ENCODE data around the gene LRP1B.

The LRP1B gene

GRCh38 chr2:140862181-140862580 lies 1268.6 kb downstream of the LRP1B start:
- Histone ChIP-seq H4K20me1 (ENCODE audit: insufficient read depth, low read length, poor library complexity, severe bottlenecking) (no peaks in the 10 kb centered on the region), H3K4me2 (ENCODE audit: low read depth, low read length, poor library complexity, severe bottlenecking) (no peak overlapping the region), H3K27me3 (ENCODE audit: insufficient read depth, low read length, poor library complexity, severe bottlenecking) (no peaks in the 10 kb centered on the region), H3K4me3 (ENCODE audit: low read length, poor library complexity, severe bottlenecking) (no peak overlapping the region), H3K4me1 (ENCODE audit: insufficient read depth, low read length, poor library complexity, severe bottlenecking) (no peaks in the 10 kb centered on the region), H3K9me3 (ENCODE audit: insufficient read depth, low read depth, low read length) (no peaks in the 10 kb centered on the region), H3F3A (ENCODE audit: low read depth) (no peaks in the 10 kb centered on the region), H3K79me2 (ENCODE audit: insufficient read depth, low read length) (no peaks in the 10 kb centered on the region), H3K9ac (ENCODE audit: low read depth, low read length, poor library complexity, severe bottlenecking) (no peak overlapping the region), H3K9me2 (replicated peaks; ENCODE audit: low read depth, low read length) (no peaks in the 10 kb centered on the region), H2AFZ (ENCODE audit: low read length) (no peak overlapping the region), H3K36me3 (ENCODE audit: insufficient read depth, low read length) (no peaks in the 10 kb centered on the region)
- TF ChIP-seq EZH2phosphoT487 (IDR thresholded peaks at IDR 0.05; ENCODE audit: borderline replicate concordance) (no peak), CTCF (conservative IDR thresholded peaks at IDR 0.05; ENCODE audit: low read length) (no peak)

- Histone ChIP-seq H3F3A (ENCODE audit: low read depth) (no peaks in the 10 kb centered on the region), H3K4me1 (ENCODE audit: insufficient read depth, low read length, poor library complexity, severe bottlenecking) (no peaks in the 10 kb centered on the region), H3K9me3 (ENCODE audit: insufficient read depth, low read depth, low read length) (no peaks in the 10 kb centered on the region), H3K9me2 (replicated peaks; ENCODE audit: low read depth, low read length) (no peaks in the 10 kb centered on the region), H3K4me3 (ENCODE audit: low read length, poor library complexity, severe bottlenecking) (no peak overlapping the region), H3K27me3 (ENCODE audit: insufficient read depth, low read length, poor library complexity, severe bottlenecking) (no peaks in the 10 kb centered on the region), H3K9ac (ENCODE audit: low read depth, low read length, poor library complexity, severe bottlenecking) (no peak overlapping the region), H2AFZ (ENCODE audit: low read length) (no peak overlapping the region), H4K20me1 (ENCODE audit: insufficient read depth, low read length, poor library complexity, severe bottlenecking) (no peaks in the 10 kb centered on the region), H3K36me3 (ENCODE audit: insufficient read depth, low read length) (no peaks in the 10 kb centered on the region), H3K4me2 (ENCODE audit: low read depth, low read length, poor library complexity, severe bottlenecking) (no peak overlapping the region), H3K79me2 (ENCODE audit: insufficient read depth, low read length) (no peaks in the 10 kb centered on the region)
- TF ChIP-seq EZH2phosphoT487 (IDR thresholded peaks at IDR 0.05; ENCODE audit: borderline replicate concordance), result no peak
- TF ChIP-seq CTCF (conservative IDR thresholded peaks at IDR 0.05; ENCODE audit: low read length), result no peak
Measured at GRCh38 chr2:140861666-140862065, 1269.2 kb downstream of the LRP1B start.

- no peak for TF ChIP-seq CTCF (conservative IDR thresholded peaks at IDR 0.05; ENCODE audit: low read length)
- TF ChIP-seq EZH2phosphoT487 (IDR thresholded peaks at IDR 0.05; ENCODE audit: borderline replicate concordance), result no peak
- Histone ChIP-seq H3K9ac (ENCODE audit: low read depth, low read length, poor library complexity, severe bottlenecking) (no peak overlapping the region), H2AFZ (ENCODE audit: low read length) (no peak overlapping the region), H3K79me2 (ENCODE audit: insufficient read depth, low read length) (no peaks in the 10 kb centered on the region), H3F3A (ENCODE audit: low read depth) (no peaks in the 10 kb centered on the region), H4K20me1 (ENCODE audit: insufficient read depth, low read length, poor library complexity, severe bottlenecking) (no peaks in the 10 kb centered on the region), H3K9me2 (replicated peaks; ENCODE audit: low read depth, low read length) (no peaks in the 10 kb centered on the region), H3K36me3 (ENCODE audit: insufficient read depth, low read length) (no peaks in the 10 kb centered on the region), H3K4me3 (ENCODE audit: low read length, poor library complexity, severe bottlenecking) (no peak overlapping the region), H3K9me3 (ENCODE audit: insufficient read depth, low read depth, low read length) (no peaks in the 10 kb centered on the region), H3K4me1 (ENCODE audit: insufficient read depth, low read length, poor library complexity, severe bottlenecking) (no peaks in the 10 kb centered on the region), H3K27me3 (ENCODE audit: insufficient read depth, low read length, poor library complexity, severe bottlenecking) (no peaks in the 10 kb centered on the region), H3K4me2 (ENCODE audit: low read depth, low read length, poor library complexity, severe bottlenecking) (no peak overlapping the region)
Measured at GRCh38 chr2:140855471-140855870, 1275.3 kb downstream of the LRP1B start.
